SIG-M5 treated with dmso at 0.1 percent for 504 hours (cell line): ENCODE measurements around the gene PTPRC.

ENCODE experiments used
- DNase-seq: peaks from one replicate; lab custom pipeline; 2025; ENCODE audit not compliant: unreplicated experiment; lab: John Stamatoyannopoulos, UW

The PTPRC gene

GRCh38 chr1:198700016-198700392, 61.2 kb downstream of the PTPRC start:
- no peak for DNase-seq

- no peak for DNase-seq
These were observed 61.6 kb downstream of the PTPRC start for GRCh38 chr1:198700396-198700795.

GRCh38 chr1:198701250-198701649, 62.4 kb downstream of the PTPRC start:
- no peak for DNase-seq

GRCh38 chr1:198701766-198702539, 63.1 kb downstream of the PTPRC start:
- no peak for DNase-seq

GRCh38 chr1:198708761-198709525, 70.1 kb downstream of the PTPRC start:
- DNase-seq, result no peak

- DNase-seq, result no peak
These were observed 73.0 kb downstream of the PTPRC start for GRCh38 chr1:198711837-198712236.

GRCh38 chr1:198713081-198713480, 74.2 kb downstream of the PTPRC start:
- no peak for DNase-seq

- no peak for DNase-seq
These were observed 75.4 kb downstream of the PTPRC start for GRCh38 chr1:198714271-198714670.

GRCh38 chr1:198716051-198716450, 77.2 kb downstream of the PTPRC start:
- DNase-seq, result no peak

GRCh38 chr1:198717510-198717909, 78.7 kb downstream of the PTPRC start:
- DNase-seq, result no peak

- no peak for DNase-seq
These were observed 84.3 kb downstream of the PTPRC start for GRCh38 chr1:198723127-198723526.

GRCh38 chr1:198725090-198725489, 86.2 kb downstream of the PTPRC start:
- no peak for DNase-seq

- DNase-seq, result no peak
These were observed 87.6 kb downstream of the PTPRC start for GRCh38 chr1:198726455-198726854.

- DNase-seq, result no peak
These were observed 90.5 kb downstream of the PTPRC start for GRCh38 chr1:198729195-198729863.

GRCh38 chr1:198730952-198731351, 92.1 kb downstream of the PTPRC start:
- DNase-seq, result no peak

GRCh38 chr1:198734323-198735008, 95.6 kb downstream of the PTPRC start:
- no peak for DNase-seq

- DNase-seq, result no peak
These were observed 102.9 kb downstream of the PTPRC start for GRCh38 chr1:198741744-198742143.

GRCh38 chr1:198747127-198747526, 108.3 kb downstream of the PTPRC start:
- DNase-seq, result no peak

- no peak for DNase-seq
These were observed 110.4 kb downstream of the PTPRC start for GRCh38 chr1:198749279-198749678.

GRCh38 chr1:198750081-198750480, 111.2 kb downstream of the PTPRC start:
- no peak for DNase-seq

GRCh38 chr1:198751741-198752140, 112.9 kb downstream of the PTPRC start:
- no peak for DNase-seq
